ENCODE results near the gene DACH1. TPM values are rescaled to one million over a fixed set of nuclear protein-coding genes. Genes with fewer than 3 reads are reported as not detected.

The DACH1 gene
- total and polyA plus RNA-seq, 4 donors = 0.32 to 5.4 (median 0.50) TPM; not detected in 1

DNA sequence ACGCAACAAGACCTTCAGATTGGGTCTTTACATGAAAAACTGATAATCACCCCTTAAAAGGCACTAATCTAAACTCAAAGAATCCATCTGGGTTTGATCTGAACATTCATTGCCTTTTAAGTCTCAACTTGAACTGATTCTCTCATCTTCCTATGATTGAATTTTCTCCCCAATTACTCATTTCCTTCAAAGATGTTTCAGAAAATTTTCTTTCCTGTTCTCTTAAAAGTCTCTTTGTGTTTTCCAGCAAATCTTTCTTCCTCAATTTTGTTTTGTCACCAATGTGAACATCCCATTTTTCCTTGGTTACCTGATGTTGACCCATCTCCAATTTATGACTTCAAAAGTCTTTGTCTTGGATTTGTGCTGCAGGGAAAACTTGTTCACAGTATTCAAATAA, 234.3 kb downstream of the DACH1 start:
- ATAC-seq (ENCODE audit: low FRiP score) (no peak), DNase-seq (no peak)
- intact Hi-C loops (cut with DNase I) = no loop called here
- no peak overlapping the region for H3K27ac ChIP-seq (ENCODE audit: low read depth in 1 of 2, low read length in 2 of 2)
- H3K9me3 ChIP-seq (ENCODE audit: control insufficient read depth, low read length) = no peaks in the 10 kb centered on the region
- H3K36me3 ChIP-seq (ENCODE audit: control insufficient read depth in 1 of 2, insufficient read depth in 2 of 2, low read length in 1 of 2) = no peaks in the 10 kb centered on the region
- H3K4me1 ChIP-seq (ENCODE audit: control insufficient read depth in 1 of 2, insufficient read depth in 2 of 2, low read length in 2 of 2) = no peaks in the 10 kb centered on the region
- H3K27me3 ChIP-seq (ENCODE audit: control insufficient read depth in 1 of 2, insufficient read depth in 2 of 2, low read length in 1 of 2) = no peaks in the 10 kb centered on the region
- H3K4me3 ChIP-seq (ENCODE audit: low read length in 2 of 2) = no peak overlapping the region
- WGBS, 2 donors = 79 to 94% methylated on average over 1 of the region's 1 CpG

DNA sequence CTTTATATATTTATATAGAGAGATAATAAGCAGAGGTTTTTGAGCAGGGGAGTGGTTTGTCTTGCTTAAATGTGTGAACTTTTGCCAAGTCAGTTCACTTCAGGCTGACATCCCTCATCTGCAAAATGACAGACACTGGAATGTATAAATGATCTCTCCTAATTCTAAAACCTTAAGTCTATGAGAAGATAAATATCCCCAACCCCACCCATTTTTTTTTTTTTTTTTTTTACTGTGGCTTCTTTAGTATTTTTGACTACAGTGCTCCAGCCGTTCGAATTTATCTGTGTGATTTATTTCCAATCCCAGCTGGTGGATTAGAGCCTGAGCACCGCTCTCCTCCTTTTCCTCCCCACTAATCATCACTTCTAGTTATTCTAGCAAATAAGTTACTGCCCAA, 234.8 kb downstream of the DACH1 start:
- Histone ChIP-seq H3K27ac (ENCODE audit: low read depth in 1 of 2, low read length in 2 of 2) (no peak overlapping the region), H3K9me3 (ENCODE audit: control insufficient read depth, low read length) (no peaks in the 10 kb centered on the region), H3K27me3 (ENCODE audit: control insufficient read depth in 1 of 2, insufficient read depth in 2 of 2, low read length in 1 of 2) (no peaks in the 10 kb centered on the region), H3K36me3 (ENCODE audit: control insufficient read depth in 1 of 2, insufficient read depth in 2 of 2, low read length in 1 of 2) (no peaks in the 10 kb centered on the region), H3K4me3 (ENCODE audit: low read length in 2 of 2) (no peak overlapping the region), H3K4me1 (ENCODE audit: control insufficient read depth in 1 of 2, insufficient read depth in 2 of 2, low read length in 2 of 2) (no peaks in the 10 kb centered on the region)
- ATAC-seq (ENCODE audit: low FRiP score) (no peak), DNase-seq (no peak)
- intact Hi-C loops (cut with DNase I) = no loop called here
- 28 to 42% methylated on average over 3 of the region's 3 CpGs for WGBS, 2 donors

- Histone ChIP-seq H3K4me1 (ENCODE audit: control insufficient read depth in 1 of 2, insufficient read depth in 2 of 2, low read length in 2 of 2) (no peaks in the 10 kb centered on the region), H3K27ac (ENCODE audit: low read depth in 1 of 2, low read length in 2 of 2) (no peak overlapping the region), H3K27me3 (ENCODE audit: control insufficient read depth in 1 of 2, insufficient read depth in 2 of 2, low read length in 1 of 2) (no peaks in the 10 kb centered on the region), H3K4me3 (ENCODE audit: low read length in 2 of 2) (no peak overlapping the region), H3K36me3 (ENCODE audit: control insufficient read depth in 1 of 2, insufficient read depth in 2 of 2, low read length in 1 of 2) (no peaks in the 10 kb centered on the region), H3K9me3 (ENCODE audit: control insufficient read depth, low read length) (no peaks in the 10 kb centered on the region)
- ATAC-seq (ENCODE audit: low FRiP score) (no peak), DNase-seq (no peak)
- intact Hi-C loops (cut with DNase I) = no loop called here
- 80 to 85% methylated on average over 3 of the region's 3 CpGs for WGBS, 2 donors
These were observed 237.8 kb downstream of the DACH1 start for GRCh38 chr13:71629167-71629566.

GRCh38 chr13:71626421-71627117, 240.4 kb downstream of the DACH1 start:
- H3K27me3 ChIP-seq (ENCODE audit: control insufficient read depth in 1 of 2, insufficient read depth in 2 of 2, low read length in 1 of 2) = no peaks in the 10 kb centered on the region
- no peaks in the 10 kb centered on the region for H3K36me3 ChIP-seq (ENCODE audit: control insufficient read depth in 1 of 2, insufficient read depth in 2 of 2, low read length in 1 of 2)
- H3K27ac ChIP-seq (ENCODE audit: low read depth in 1 of 2, low read length in 2 of 2) = no peak overlapping the region
- intact Hi-C loops (cut with DNase I) = no loop called here
- DNase-seq = no peak
- no peaks in the 10 kb centered on the region for H3K9me3 ChIP-seq (ENCODE audit: control insufficient read depth, low read length)
- no peak overlapping the region for H3K4me3 ChIP-seq (ENCODE audit: low read length in 2 of 2)
- 83 to 87% methylated on average over 4 of the region's 4 CpGs for WGBS, 2 donors
- no peak for ATAC-seq (ENCODE audit: low FRiP score)
- no peaks in the 10 kb centered on the region for H3K4me1 ChIP-seq (ENCODE audit: control insufficient read depth in 1 of 2, insufficient read depth in 2 of 2, low read length in 2 of 2)

GRCh38 chr13:71625694-71626093, 241.3 kb downstream of the DACH1 start:
- DNase-seq (no peak), ATAC-seq (ENCODE audit: low FRiP score) (no peak)
- H3K27me3 ChIP-seq (ENCODE audit: control insufficient read depth in 1 of 2, insufficient read depth in 2 of 2, low read length in 1 of 2) = no peaks in the 10 kb centered on the region
- H3K27ac ChIP-seq (ENCODE audit: low read depth in 1 of 2, low read length in 2 of 2) = no peak overlapping the region
- no peaks in the 10 kb centered on the region for H3K4me1 ChIP-seq (ENCODE audit: control insufficient read depth in 1 of 2, insufficient read depth in 2 of 2, low read length in 2 of 2)
- H3K36me3 ChIP-seq (ENCODE audit: control insufficient read depth in 1 of 2, insufficient read depth in 2 of 2, low read length in 1 of 2) = no peaks in the 10 kb centered on the region
- no peaks in the 10 kb centered on the region for H3K9me3 ChIP-seq (ENCODE audit: control insufficient read depth, low read length)
- intact Hi-C loops (cut with DNase I) = no loop called here
- no peak overlapping the region for H3K4me3 ChIP-seq (ENCODE audit: low read length in 2 of 2)

GRCh38 chr13:71624653-71625600, 242.1 kb downstream of the DACH1 start:
- DNase-seq (no peak), ATAC-seq (ENCODE audit: low FRiP score) (no peak)
- H3K27me3 ChIP-seq (ENCODE audit: control insufficient read depth in 1 of 2, insufficient read depth in 2 of 2, low read length in 1 of 2) = no peaks in the 10 kb centered on the region
- intact Hi-C loops (cut with DNase I) = no loop called here
- H3K9me3 ChIP-seq (ENCODE audit: control insufficient read depth, low read length) = no peaks in the 10 kb centered on the region
- no peaks in the 10 kb centered on the region for H3K4me1 ChIP-seq (ENCODE audit: control insufficient read depth in 1 of 2, insufficient read depth in 2 of 2, low read length in 2 of 2)
- WGBS, 2 donors = 64 to 65% methylated on average over 5 of the region's 5 CpGs
- H3K4me3 ChIP-seq (ENCODE audit: low read length in 2 of 2) = no peak overlapping the region
- H3K36me3 ChIP-seq (ENCODE audit: control insufficient read depth in 1 of 2, insufficient read depth in 2 of 2, low read length in 1 of 2) = no peaks in the 10 kb centered on the region
- no peak overlapping the region for H3K27ac ChIP-seq (ENCODE audit: low read depth in 1 of 2, low read length in 2 of 2)

DNA sequence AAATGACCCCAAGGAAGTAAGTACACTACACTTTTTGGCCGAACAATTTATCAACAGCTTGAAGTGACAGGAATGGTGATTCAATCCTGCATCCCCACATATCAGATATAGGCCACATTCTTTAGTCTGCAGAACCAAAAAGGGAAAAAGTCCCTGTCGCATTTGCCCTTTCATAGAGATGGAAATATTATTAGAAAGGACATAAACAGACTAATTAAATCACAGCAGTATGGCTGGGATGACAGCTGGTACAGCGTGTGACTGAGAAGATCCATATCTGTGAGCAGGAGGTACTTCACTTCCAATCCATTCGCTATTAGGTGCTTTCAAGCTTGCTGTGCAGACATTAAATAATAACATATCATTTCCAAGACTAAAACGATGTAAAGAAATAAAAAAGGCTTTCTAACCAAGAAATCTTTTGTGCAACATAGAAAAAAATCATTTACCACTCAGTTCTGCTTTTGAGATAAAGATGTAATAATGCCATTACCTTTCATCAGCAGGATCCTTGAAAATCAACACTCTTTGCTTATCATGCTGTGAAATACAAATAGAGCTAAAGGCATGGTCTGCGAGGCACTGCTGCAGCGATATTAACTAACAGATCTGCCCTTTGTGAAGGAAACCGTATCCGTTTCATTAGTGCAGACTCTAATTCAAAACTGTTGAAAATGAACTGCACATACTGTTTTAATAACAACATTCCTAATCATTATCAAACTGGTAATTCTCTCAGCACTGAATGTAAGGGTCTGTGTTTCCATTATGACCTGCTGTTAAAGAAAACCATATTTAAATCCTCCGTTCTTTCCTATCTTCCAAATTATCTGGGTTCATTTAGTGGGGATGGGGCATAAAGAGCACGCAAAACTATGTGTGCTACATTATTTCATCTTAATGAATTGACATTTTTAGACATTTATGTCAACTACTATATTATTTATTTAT, 245.6 kb downstream of the DACH1 start:
- ATAC-seq (ENCODE audit: low FRiP score) (no peak), DNase-seq (no peak)
- no peaks in the 10 kb centered on the region for H3K4me1 ChIP-seq (ENCODE audit: control insufficient read depth in 1 of 2, insufficient read depth in 2 of 2, low read length in 2 of 2)
- no peak overlapping the region for H3K27ac ChIP-seq (ENCODE audit: low read depth in 1 of 2, low read length in 2 of 2)
- WGBS, 2 donors = 35 to 37% methylated on average over 11 of the region's 11 CpGs
- H3K9me3 ChIP-seq (ENCODE audit: control insufficient read depth, low read length) = no peaks in the 10 kb centered on the region
- H3K27me3 ChIP-seq (ENCODE audit: control insufficient read depth in 1 of 2, insufficient read depth in 2 of 2, low read length in 1 of 2) = no peaks in the 10 kb centered on the region
- H3K4me3 ChIP-seq (ENCODE audit: low read length in 2 of 2) = no peak overlapping the region
- intact Hi-C loops (cut with DNase I) = no loop called here
- H3K36me3 ChIP-seq (ENCODE audit: control insufficient read depth in 1 of 2, insufficient read depth in 2 of 2, low read length in 1 of 2) = no peaks in the 10 kb centered on the region

GRCh38 chr13:71619096-71619495, 247.9 kb downstream of the DACH1 start:
- intact Hi-C loops (cut with DNase I) = no loop called here
- H3K36me3 ChIP-seq (ENCODE audit: control insufficient read depth in 1 of 2, insufficient read depth in 2 of 2, low read length in 1 of 2) = no peaks in the 10 kb centered on the region
- H3K4me3 ChIP-seq (ENCODE audit: low read length in 2 of 2) = no peak overlapping the region
- ATAC-seq (ENCODE audit: low FRiP score) (no peak), DNase-seq (no peak)
- no peaks in the 10 kb centered on the region for H3K27me3 ChIP-seq (ENCODE audit: control insufficient read depth in 1 of 2, insufficient read depth in 2 of 2, low read length in 1 of 2)
- H3K4me1 ChIP-seq (ENCODE audit: control insufficient read depth in 1 of 2, insufficient read depth in 2 of 2, low read length in 2 of 2) = no peaks in the 10 kb centered on the region
- H3K9me3 ChIP-seq (ENCODE audit: control insufficient read depth, low read length) = no peaks in the 10 kb centered on the region
- no peak overlapping the region for H3K27ac ChIP-seq (ENCODE audit: low read depth in 1 of 2, low read length in 2 of 2)

Measured in aorta (tissue), 5 donors.